Caco-2 (cell line): Measurements from ENCODE around the gene ARHGAP21. TPM values are rescaled to one million over a fixed set of nuclear protein-coding genes. Genes with fewer than 3 reads are reported as not detected.
A peak's percentile ranks its signal among the peaks of the same experiment; 100 is the strongest.

Experiments
- BruUV-seq: library from RNA; stranded (reverse); fragments of 400-500 nt; replicated peaks from 2 replicates; lab custom pipeline; 2021; lab: Mats Ljungman, UMichigan
- CTCF ChIA-PET: fragments of 300-600 bp; sonication (Branson Sonifier 250); formaldehyde crosslinking; loops from one replicate; lab custom pipeline; 2022; ENCODE audit warnings: antibody characterized with exemption; lab: Charles Lee
- POLR2A ChIA-PET: fragments of 300-600 bp; sonication (Branson Sonifier 250); formaldehyde crosslinking; loops from one replicate; lab custom pipeline; 2022; ENCODE audit warnings: antibody characterized with exemption; lab: Charles Lee
- DNase-seq, 2 experiments: peaks; one replicate each; pipeline versions ENCODE4 v3.0.0 to v3.0.0-alpha.2; 2020 to 2022
- H3K27me3 ChIP-seq: replicated peaks from 2 replicates; pipeline ENCODE4 v1.6.0; 2011; ENCODE audit warnings: low read length; ENCODE audit not compliant: control insufficient read depth, insufficient read depth
- H3K36me3 ChIP-seq: 2 replicates; pipeline ENCODE4 v1.5.1; 2011; ENCODE audit warnings: low read length; ENCODE audit not compliant: control insufficient read depth, insufficient read depth
- H3K4me1 ChIP-seq: fragments of 250-450 bp; sonication (Bioruptor Pico); 2 replicates; pipeline ENCODE4 v1.5.1; 2020; ENCODE audit warnings: mild to moderate bottlenecking
- H3K4me3 ChIP-seq: 2 replicates; pipeline ENCODE4 v1.5.1; 2011; ENCODE audit warnings: low read depth, mild to moderate bottlenecking, control low read depth, low read length
- H3K9me3 ChIP-seq: fragments of 250-450 bp; sonication (Bioruptor Pico); 2 replicates; pipeline ENCODE4 v1.5.1; 2020; ENCODE audit warnings: mild to moderate bottlenecking, moderate library complexity
- H3K27ac Mint-ChIP-seq: one replicate; pipeline ENCODE4 v1.8.0; 2022; ENCODE audit warnings: mixed read lengths; ENCODE audit not compliant: unreplicated experiment
- H3K27me3 Mint-ChIP-seq: one replicate; pipeline ENCODE4 v1.8.0; 2022; ENCODE audit warnings: mixed read lengths; ENCODE audit not compliant: insufficient read depth, unreplicated experiment
- H3K36me3 Mint-ChIP-seq: one replicate; pipeline ENCODE4 v1.8.0; 2022; ENCODE audit warnings: mild to moderate bottlenecking, mixed read lengths; ENCODE audit not compliant: insufficient read depth, unreplicated experiment
- H3K4me1 Mint-ChIP-seq: one replicate; pipeline ENCODE4 v1.8.0; 2022; ENCODE audit warnings: low read depth, mixed read lengths; ENCODE audit not compliant: unreplicated experiment
- H3K4me3 Mint-ChIP-seq: one replicate; pipeline ENCODE4 v1.8.0; 2022; ENCODE audit warnings: mild to moderate bottlenecking, moderate library complexity, mixed read lengths; ENCODE audit not compliant: unreplicated experiment
- H3K9me3 Mint-ChIP-seq: one replicate; pipeline ENCODE4 v1.8.0; 2022; ENCODE audit warnings: mixed read lengths; ENCODE audit not compliant: unreplicated experiment
- CTCF ChIP-seq, 2 experiments: fragments of 200-600 bp in 1 of 2; IDR thresholded peaks; 1 replicate in 1 of 2; 2 replicates in 1 of 2; pipeline versions ENCODE4 v1.5.1 to v1.8.0; 2011 to 2022; ENCODE audit warnings: antibody characterized with exemption in 1 of 2, control low read depth in 1 of 2, inconsistent platforms in 1 of 2, low read depth in 1 of 2, low read length in 1 of 2, mild to moderate bottlenecking in 1 of 2, moderate library complexity in 1 of 2; ENCODE audit not compliant: insufficient read depth in 1 of 2, severe bottlenecking in 1 of 2, unreplicated experiment in 1 of 2
- intact Hi-C: fragments of 100-400 bp; cut with micrococcal nuclease; formaldehyde crosslinking; loops from one replicate; pipeline ENCODE4 v1.10.0; 2022; ENCODE audit not compliant: unreplicated experiment
- total RNA-seq: library from RNA; stranded (reverse); gene quantifications from 2 replicates; pipeline ENCODE4 v1.2.3, GENCODE V29; 2022

ARHGAP21 gene
- total RNA-seq, 1 experiment from 2014 or later, result 99.1 TPM

GRCh38 chr10:24722676-24723385 lies 856 bp downstream of the ARHGAP21 start:
- peak overlapping the region; percentile 64 for H3K4me3 ChIP-seq
- intact Hi-C loops, result loop anchor here (5.0 kb wide), 2 partner anchors 339 to 516 kb away; partner anchors contain the start of gene KIAA1217
- no peak overlapping the region for H3K4me3 Mint-ChIP-seq
- DNase-seq, result peak; percentile 74 to 79
- CTCF ChIA-PET, result interaction anchor here (1.4 to 1.6 kb wide), 2 partner anchors 80 to 229 kb away, joined by 3 to 15 read pairs; no protein-coding TSS in a partner anchor
- H3K27me3 Mint-ChIP-seq, result no peaks in the 10 kb centered on the region
- BruUV-seq, result no TSS peak
- H3K9me3 ChIP-seq, result no peaks in the 10 kb centered on the region
- peaks cover 26% of the 10 kb centered on the region for H3K4me1 Mint-ChIP-seq
- no peaks in the 10 kb centered on the region for H3K27me3 ChIP-seq
- TF ChIP-seq CTCF (IDR thresholded peaks at IDR 0.05; ENCODE audit: insufficient read depth in 1 of 2, low read depth in 1 of 2, low read length in 1 of 2, severe bottlenecking in 1 of 2, unreplicated experiment in 1 of 2), result peak in 1 of 2 experiments; percentile 27
- no peaks in the 10 kb centered on the region for H3K36me3 ChIP-seq
- H3K36me3 Mint-ChIP-seq, result peaks cover 32% of the 10 kb centered on the region
- no peaks in the 10 kb centered on the region for H3K9me3 Mint-ChIP-seq
- H3K4me1 ChIP-seq, result peaks cover 26% of the 10 kb centered on the region
- H3K27ac Mint-ChIP-seq, result peak overlapping the region; percentile 88
- POLR2A ChIA-PET, result interaction anchor here (0.6 to 1.5 kb wide), 5 partner anchors 20 to 294 kb away, joined by 3 to 8 read pairs (median 3); partner anchors contain the start of gene THNSL1

DNA sequence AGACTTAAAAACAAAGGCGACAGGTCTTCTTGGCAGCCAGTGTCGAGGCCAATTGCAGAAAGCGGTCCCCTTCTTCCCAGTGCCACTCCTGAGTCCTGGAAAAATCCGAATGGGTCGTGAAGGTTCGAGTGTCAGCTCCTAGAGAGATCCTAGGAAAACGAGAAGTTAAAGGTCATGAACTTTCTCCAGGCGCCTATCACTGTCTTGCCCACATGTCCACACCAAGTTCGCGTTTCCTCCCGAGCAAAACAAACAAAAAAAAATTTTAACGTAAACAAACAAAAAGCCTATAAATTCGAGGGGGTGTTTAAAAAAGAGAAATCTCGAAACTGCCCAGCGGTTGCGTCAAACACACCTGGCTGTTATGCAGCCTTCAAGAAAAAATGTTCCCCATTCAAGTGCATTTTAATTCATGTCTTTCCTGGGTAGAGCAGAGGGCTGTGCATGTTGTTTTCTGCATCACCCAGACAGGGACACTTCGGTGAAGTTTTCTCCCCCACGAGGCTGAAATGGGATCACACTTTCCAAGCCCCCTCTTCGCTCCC lies 1.5 kb downstream of the ARHGAP21 start:
- POLR2A ChIA-PET, result interaction anchor here (0.9 kb wide), 1 partner anchor 231 kb away, joined by 3 read pairs; no protein-coding TSS in a partner anchor
- Histone ChIP-seq H3K9me3 (no peaks in the 10 kb centered on the region), H3K4me1 (peaks cover 30% of the 10 kb centered on the region), H3K36me3 (no peaks in the 10 kb centered on the region), H3K27me3 (no peaks in the 10 kb centered on the region), H3K4me3 (peak overlapping the region; percentile 64)
- no peaks in the 10 kb centered on the region for H3K9me3 Mint-ChIP-seq
- BruUV-seq, result no TSS peak
- peaks cover 26% of the 10 kb centered on the region for H3K4me1 Mint-ChIP-seq
- CTCF ChIA-PET, result interaction anchor here (1.0 to 1.4 kb wide), 1 partner anchor 79 kb away, joined by 3 to 15 read pairs; no protein-coding TSS in a partner anchor
- intact Hi-C loops, result loop anchor here (5.0 kb wide), 2 partner anchors 340 to 515 kb away; partner anchors contain the start of gene KIAA1217
- no peak overlapping the region for H3K4me3 Mint-ChIP-seq
- TF ChIP-seq CTCF (IDR thresholded peaks at IDR 0.05; ENCODE audit: insufficient read depth in 1 of 2, low read depth in 1 of 2, low read length in 1 of 2, severe bottlenecking in 1 of 2, unreplicated experiment in 1 of 2), result no peak
- H3K36me3 Mint-ChIP-seq, result peaks cover 32% of the 10 kb centered on the region
- H3K27ac Mint-ChIP-seq, result peak overlapping the region; percentile 88
- peak in 1 of 2 experiments; percentile 14 for DNase-seq
- no peaks in the 10 kb centered on the region for H3K27me3 Mint-ChIP-seq
